BE2C (cell line): Measurements from ENCODE around the gene SIM1.

Experiments
- DNase-seq: peaks from one replicate; pipeline ENCODE4 v3.0.0-alpha.2; 2020
- H3K27me3 ChIP-seq: fragments of 250-450 bp; sonication (Bioruptor Pico); 2 replicates; pipeline ENCODE4 v1.5.1; 2020; ENCODE audit warnings: mild to moderate bottlenecking
- H3K36me3 ChIP-seq: fragments of 250-450 bp; sonication (Bioruptor Pico); 2 replicates; pipeline ENCODE4 v1.5.1; 2020; ENCODE audit warnings: mild to moderate bottlenecking
- H3K4me1 ChIP-seq: fragments of 250-450 bp; sonication (Bioruptor Pico); 2 replicates; pipeline ENCODE4 v1.5.1; 2020
- H3K4me3 ChIP-seq: 2 replicates; pipeline ENCODE4 v1.5.1; 2011; ENCODE audit warnings: low read depth, low read length
- H3K9me3 ChIP-seq: fragments of 250-450 bp; sonication (Bioruptor Pico); 2 replicates; pipeline ENCODE4 v1.5.1; 2020
- TF ChIP-seq, protein P1 (sequence below): IDR thresholded peaks from 2 replicates; pipeline ENCODE4 v1.5.1; 2012; ENCODE audit warnings: mild to moderate bottlenecking, low read depth, low read length

SIM1 gene

DNA sequence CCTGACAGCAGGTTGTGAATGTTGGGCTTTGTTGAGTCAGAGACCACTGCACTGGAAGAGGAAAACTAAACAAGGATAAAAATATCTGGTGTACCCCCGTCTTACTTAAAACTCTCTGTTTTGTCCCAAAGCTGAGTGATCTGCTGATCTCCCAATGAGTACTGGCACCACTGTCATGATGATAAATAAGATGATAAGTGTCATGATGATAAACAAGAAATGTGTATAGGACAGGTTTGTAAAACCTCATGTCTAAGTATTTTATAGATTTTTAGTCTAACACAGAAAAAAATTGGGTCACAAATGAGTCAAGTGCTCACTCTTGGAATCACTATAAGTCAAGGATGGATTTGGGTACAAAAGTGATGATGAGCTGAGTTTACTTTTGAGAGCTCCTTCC lies 8.5 kb upstream of the SIM1 start:
- H3K4me1 ChIP-seq: no peaks in the 10 kb centered on the region
- no peaks in the 10 kb centered on the region for H3K9me3 ChIP-seq
- H3K4me3 ChIP-seq: no peak overlapping the region
- no peak for DNase-seq
- H3K36me3 ChIP-seq: no peaks in the 10 kb centered on the region
- TF ChIP-seq, protein P1, sequence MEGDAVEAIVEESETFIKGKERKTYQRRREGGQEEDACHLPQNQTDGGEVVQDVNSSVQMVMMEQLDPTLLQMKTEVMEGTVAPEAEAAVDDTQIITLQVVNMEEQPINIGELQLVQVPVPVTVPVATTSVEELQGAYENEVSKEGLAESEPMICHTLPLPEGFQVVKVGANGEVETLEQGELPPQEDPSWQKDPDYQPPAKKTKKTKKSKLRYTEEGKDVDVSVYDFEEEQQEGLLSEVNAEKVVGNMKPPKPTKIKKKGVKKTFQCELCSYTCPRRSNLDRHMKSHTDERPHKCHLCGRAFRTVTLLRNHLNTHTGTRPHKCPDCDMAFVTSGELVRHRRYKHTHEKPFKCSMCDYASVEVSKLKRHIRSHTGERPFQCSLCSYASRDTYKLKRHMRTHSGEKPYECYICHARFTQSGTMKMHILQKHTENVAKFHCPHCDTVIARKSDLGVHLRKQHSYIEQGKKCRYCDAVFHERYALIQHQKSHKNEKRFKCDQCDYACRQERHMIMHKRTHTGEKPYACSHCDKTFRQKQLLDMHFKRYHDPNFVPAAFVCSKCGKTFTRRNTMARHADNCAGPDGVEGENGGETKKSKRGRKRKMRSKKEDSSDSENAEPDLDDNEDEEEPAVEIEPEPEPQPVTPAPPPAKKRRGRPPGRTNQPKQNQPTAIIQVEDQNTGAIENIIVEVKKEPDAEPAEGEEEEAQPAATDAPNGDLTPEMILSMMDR: no peak
- H3K27me3 ChIP-seq: peaks cover 53% of the 10 kb centered on the region

DNA sequence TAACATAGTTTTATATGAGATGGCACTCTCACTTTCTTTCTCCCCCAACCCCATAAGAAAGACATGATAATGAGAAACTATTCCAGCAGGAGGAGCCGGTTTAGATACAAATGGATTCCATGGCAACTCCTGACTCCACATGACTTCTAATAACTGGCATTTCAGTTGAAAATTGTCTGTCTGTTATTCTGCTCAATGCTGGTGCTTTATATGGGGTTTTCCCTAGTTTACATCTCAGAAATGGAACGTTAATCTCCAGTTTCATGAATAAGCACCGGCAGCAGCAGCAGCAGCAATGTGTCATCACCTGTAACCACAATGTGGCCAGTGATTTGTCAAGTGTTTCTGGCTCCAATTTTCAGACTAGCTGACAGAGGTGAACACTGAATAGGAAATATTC lies 8.0 kb upstream of the SIM1 start:
- peaks cover 58% of the 10 kb centered on the region for H3K27me3 ChIP-seq
- no peak for DNase-seq
- no peaks in the 10 kb centered on the region for H3K4me1 ChIP-seq
- no peak overlapping the region for H3K4me3 ChIP-seq
- no peaks in the 10 kb centered on the region for H3K36me3 ChIP-seq
- TF ChIP-seq, protein P1: no peak
- H3K9me3 ChIP-seq: no peaks in the 10 kb centered on the region

DNA sequence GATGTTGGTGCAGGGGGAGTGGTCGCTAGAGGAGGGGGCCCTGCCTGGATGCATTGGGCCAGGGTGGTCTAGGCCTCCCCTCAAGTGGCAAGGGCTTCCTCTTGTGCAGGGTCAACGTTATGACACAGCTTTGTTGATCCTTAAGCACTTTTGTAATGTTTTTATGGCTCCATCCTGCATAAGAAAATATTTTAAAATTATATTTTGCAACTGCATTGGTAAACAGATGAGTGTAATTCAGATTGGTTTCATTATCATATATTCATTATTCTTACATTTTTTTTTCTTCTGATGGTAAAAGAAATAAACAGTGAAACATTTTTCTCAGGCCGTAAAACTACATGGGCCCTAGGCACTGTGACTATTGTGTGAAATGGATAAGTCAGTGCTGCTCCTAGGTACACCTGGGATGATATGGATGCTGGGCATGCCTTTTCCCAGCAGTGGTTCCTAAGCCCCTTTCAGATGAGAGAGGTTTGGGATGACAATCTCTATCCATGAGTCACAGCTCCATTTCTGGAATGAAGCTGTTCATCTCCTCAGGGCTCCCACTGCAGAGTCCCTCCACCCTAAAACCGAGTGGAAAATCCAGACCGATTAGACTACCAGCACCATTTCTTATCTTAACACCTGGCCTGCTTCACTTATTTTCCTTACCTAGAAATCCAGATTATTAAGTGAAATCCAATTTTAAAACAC lies 5.8 kb upstream of the SIM1 start:
- Histone ChIP-seq H3K27me3 (peaks cover 76% of the 10 kb centered on the region), H3K36me3 (no peaks in the 10 kb centered on the region), H3K4me1 (no peaks in the 10 kb centered on the region), H3K9me3 (no peaks in the 10 kb centered on the region), H3K4me3 (no peak overlapping the region)
- no peak for DNase-seq
- TF ChIP-seq, protein P1: no peak

DNA sequence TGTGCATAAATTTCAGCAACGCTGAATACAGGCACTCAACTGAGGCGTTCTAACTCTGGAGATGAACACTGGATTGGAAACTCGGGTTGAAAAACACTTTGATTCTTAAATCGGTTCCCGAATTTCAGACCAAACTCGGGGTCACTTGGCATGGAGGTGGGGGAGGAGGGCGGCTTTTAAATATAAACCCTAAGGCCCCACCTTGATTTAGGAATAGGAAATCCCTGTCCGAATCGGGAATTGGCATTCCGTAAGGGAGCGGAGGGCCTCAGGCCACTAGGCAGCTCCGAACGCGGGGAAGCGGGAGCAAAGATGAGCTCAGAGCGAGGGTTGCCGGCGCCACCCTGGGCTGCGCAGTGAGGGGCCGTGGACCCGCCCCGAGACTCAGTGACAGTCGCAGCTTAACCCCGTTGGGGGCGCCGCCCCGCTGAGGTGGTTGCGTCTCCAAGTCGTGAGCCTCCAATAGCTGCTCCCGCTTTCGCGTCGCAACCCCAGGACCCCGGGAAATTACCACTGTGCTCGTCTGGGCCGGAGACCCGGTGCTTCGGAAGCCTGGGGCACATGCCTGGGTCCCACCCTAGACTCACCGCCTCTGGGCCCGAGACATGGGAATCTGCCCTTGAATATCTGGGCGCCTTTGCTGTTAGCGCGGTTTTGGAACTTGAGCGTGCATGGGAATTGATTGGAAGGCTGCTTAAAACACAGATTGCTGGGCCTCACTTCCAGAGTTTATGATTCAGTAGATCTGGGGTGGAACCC lies 4.6 kb upstream of the SIM1 start:
- H3K4me3 ChIP-seq: no peak overlapping the region
- TF ChIP-seq, protein P1: no peak
- no peaks in the 10 kb centered on the region for H3K4me1 ChIP-seq
- no peaks in the 10 kb centered on the region for H3K9me3 ChIP-seq
- DNase-seq: no peak
- H3K27me3 ChIP-seq: peaks cover 84% of the 10 kb centered on the region
- no peaks in the 10 kb centered on the region for H3K36me3 ChIP-seq

DNA sequence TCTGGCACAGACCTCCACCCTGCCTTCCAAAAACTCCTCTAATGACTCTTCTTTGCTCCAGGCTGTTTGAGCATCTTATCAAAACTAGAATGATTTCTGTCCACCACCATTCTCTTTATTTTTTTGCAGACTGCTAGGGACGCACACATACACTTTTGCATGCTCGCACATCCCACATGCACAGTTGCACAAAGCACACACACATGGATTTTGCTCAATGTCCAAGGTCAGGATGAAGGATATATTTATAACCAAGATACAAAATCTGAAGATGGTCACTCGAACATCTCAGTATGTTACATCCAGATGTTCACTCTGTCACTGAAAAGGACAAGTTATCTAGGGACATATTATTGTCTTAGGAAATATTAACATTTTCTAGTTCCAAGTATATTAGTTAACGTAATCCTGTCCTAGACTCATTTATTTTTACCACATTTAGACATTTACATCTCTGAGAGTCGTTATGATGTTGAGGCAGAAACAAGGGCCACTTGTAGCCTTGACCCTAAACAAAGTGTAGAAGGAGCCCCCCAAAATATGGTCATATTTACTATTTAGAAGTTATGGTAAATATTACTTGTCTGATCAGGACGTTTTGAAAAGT lies 3.4 kb upstream of the SIM1 start:
- Histone ChIP-seq H3K36me3 (no peaks in the 10 kb centered on the region), H3K9me3 (no peaks in the 10 kb centered on the region), H3K4me1 (no peaks in the 10 kb centered on the region), H3K27me3 (peaks cover 93% of the 10 kb centered on the region), H3K4me3 (no peak overlapping the region)
- DNase-seq: no peak
- TF ChIP-seq, protein P1: no peak
